Ishikawa (cell line): ENCODE results near the gene TNKS1BP1.

Source experiments
- CEBPB ChIP-seq: IDR thresholded peaks from 2 replicates; pipeline ENCODE4 v1.6.1; 2012
- CREB1 ChIP-seq: IDR thresholded peaks from 2 replicates; pipeline ENCODE4 v1.6.1; 2012; ENCODE audit warnings: low read depth
- EGR1 ChIP-seq: IDR thresholded peaks from 2 replicates; pipeline ENCODE4 v1.6.1; 2012
- EP300 ChIP-seq: IDR thresholded peaks from 2 replicates; pipeline ENCODE4 v1.6.1; 2012; ENCODE audit warnings: borderline replicate concordance
- FOXM1 ChIP-seq: IDR thresholded peaks from 2 replicates; pipeline ENCODE4 v1.6.1; 2012; ENCODE audit warnings: low read depth, borderline replicate concordance
- NFIC ChIP-seq: IDR thresholded peaks from 2 replicates; pipeline ENCODE4 v1.6.1; 2012
- RAD21 ChIP-seq: IDR thresholded peaks from 2 replicates; pipeline ENCODE4 v1.6.1; 2012; ENCODE audit warnings: low read depth
- TAF1 ChIP-seq: IDR thresholded peaks from 2 replicates; pipeline ENCODE4 v1.6.1; 2012; ENCODE audit warnings: low read depth, mild to moderate bottlenecking
- TCF12 ChIP-seq: IDR thresholded peaks from 2 replicates; pipeline ENCODE4 v1.6.1; 2012; ENCODE audit warnings: low read depth
- TEAD4 ChIP-seq: IDR thresholded peaks from 2 replicates; pipeline ENCODE4 v1.6.1; 2012
- YY1 ChIP-seq: IDR thresholded peaks from 2 replicates; pipeline ENCODE4 v1.6.1; 2012; ENCODE audit warnings: low read depth
- ZBTB7A ChIP-seq: IDR thresholded peaks from 2 replicates; pipeline ENCODE4 v1.6.1; 2012; ENCODE audit warnings: low read depth
- TF ChIP-seq, protein P1 (sequence below): IDR thresholded peaks from 2 replicates; pipeline ENCODE4 v1.6.1; 2012; ENCODE audit warnings: low read depth, mild to moderate bottlenecking
- TF ChIP-seq, protein P2 (sequence below): IDR thresholded peaks from 2 replicates; pipeline ENCODE4 v1.6.1; 2012
- TF ChIP-seq, protein P3 (sequence below): IDR thresholded peaks from 2 replicates; pipeline ENCODE4 v1.6.1; 2012

Gene TNKS1BP1

DNA sequence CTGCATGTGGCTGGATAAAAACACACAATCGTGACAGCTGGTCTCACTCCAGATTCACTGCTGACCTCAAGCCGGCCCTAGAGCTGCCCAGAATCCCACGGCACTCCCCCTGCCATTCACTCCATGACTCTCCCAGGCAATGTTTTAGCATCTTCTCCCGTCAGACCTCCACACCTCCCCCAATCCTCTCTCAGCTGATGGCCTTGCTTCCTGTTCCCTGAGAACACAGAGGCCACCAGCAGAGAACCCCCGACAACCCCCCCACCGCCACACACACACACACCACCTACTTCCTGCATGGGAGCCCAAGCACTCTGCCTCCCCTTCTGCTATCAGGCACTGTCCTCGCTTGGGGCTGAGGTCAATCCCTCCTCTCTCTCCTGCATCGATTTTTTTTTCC lies 9.3 kb downstream of the TNKS1BP1 start:
- no peak for TF ChIP-seq RAD21
- no peak for TF ChIP-seq EGR1
- no peak for TF ChIP-seq NFIC
- TF ChIP-seq, protein P1, sequence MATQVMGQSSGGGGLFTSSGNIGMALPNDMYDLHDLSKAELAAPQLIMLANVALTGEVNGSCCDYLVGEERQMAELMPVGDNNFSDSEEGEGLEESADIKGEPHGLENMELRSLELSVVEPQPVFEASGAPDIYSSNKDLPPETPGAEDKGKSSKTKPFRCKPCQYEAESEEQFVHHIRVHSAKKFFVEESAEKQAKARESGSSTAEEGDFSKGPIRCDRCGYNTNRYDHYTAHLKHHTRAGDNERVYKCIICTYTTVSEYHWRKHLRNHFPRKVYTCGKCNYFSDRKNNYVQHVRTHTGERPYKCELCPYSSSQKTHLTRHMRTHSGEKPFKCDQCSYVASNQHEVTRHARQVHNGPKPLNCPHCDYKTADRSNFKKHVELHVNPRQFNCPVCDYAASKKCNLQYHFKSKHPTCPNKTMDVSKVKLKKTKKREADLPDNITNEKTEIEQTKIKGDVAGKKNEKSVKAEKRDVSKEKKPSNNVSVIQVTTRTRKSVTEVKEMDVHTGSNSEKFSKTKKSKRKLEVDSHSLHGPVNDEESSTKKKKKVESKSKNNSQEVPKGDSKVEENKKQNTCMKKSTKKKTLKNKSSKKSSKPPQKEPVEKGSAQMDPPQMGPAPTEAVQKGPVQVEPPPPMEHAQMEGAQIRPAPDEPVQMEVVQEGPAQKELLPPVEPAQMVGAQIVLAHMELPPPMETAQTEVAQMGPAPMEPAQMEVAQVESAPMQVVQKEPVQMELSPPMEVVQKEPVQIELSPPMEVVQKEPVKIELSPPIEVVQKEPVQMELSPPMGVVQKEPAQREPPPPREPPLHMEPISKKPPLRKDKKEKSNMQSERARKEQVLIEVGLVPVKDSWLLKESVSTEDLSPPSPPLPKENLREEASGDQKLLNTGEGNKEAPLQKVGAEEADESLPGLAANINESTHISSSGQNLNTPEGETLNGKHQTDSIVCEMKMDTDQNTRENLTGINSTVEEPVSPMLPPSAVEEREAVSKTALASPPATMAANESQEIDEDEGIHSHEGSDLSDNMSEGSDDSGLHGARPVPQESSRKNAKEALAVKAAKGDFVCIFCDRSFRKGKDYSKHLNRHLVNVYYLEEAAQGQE = no peak
- TF ChIP-seq CEBPB = no peak
- TF ChIP-seq EP300 = no peak
- TF ChIP-seq, protein P2, sequence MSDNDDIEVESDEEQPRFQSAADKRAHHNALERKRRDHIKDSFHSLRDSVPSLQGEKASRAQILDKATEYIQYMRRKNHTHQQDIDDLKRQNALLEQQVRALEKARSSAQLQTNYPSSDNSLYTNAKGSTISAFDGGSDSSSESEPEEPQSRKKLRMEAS = no peak
- TF ChIP-seq CREB1 = no peak
- no peak for TF ChIP-seq FOXM1
- TF ChIP-seq TCF12 = no peak
- TF ChIP-seq, protein P3, sequence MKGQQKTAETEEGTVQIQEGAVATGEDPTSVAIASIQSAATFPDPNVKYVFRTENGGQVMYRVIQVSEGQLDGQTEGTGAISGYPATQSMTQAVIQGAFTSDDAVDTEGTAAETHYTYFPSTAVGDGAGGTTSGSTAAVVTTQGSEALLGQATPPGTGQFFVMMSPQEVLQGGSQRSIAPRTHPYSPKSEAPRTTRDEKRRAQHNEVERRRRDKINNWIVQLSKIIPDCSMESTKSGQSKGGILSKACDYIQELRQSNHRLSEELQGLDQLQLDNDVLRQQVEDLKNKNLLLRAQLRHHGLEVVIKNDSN = no peak
- no peak for TF ChIP-seq ZBTB7A
- no peak for TF ChIP-seq TEAD4
- TF ChIP-seq YY1 = no peak
- no peak for TF ChIP-seq TAF1

DNA sequence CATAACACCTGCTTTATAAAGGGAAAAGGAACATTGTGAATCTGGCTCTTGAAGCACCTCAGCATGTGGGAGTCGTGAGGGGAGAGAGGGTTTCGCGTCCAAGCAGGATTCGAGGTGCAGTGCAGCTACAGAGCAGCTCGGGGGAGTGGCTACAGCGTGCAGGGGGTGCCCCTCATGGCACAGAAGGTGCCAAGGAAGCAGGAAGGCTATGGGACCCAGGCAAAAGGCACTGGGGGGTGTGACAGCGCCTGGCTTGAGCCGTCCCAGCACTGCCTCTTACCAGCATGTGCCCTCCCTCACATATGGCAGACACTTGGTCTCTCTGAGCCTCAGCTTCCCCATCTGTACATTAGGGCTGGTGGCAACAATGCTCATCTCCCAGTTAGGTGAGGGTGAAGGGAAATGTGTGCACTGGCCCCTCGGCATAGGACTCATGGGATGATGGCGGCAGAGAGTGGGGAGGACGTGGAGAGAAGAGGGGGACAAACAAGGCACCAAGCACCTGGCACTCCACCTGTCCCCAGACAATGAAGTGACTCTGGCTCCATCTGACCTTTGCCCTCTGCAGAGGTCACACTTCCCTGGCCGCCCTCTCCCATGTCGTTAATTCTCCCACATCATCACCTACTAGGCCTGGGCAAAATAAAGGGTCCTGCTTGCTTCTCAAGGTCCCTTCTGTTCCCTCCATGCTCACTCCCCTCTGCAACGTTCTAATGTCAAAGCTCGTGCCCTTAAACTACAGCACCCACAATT lies 10.4 kb downstream of the TNKS1BP1 start:
- no peak for TF ChIP-seq FOXM1
- no peak for TF ChIP-seq YY1
- TF ChIP-seq, protein P2 = no peak
- no peak for TF ChIP-seq TEAD4
- TF ChIP-seq, protein P3 = no peak
- TF ChIP-seq, protein P1 = no peak
- TF ChIP-seq TCF12 = no peak
- TF ChIP-seq ZBTB7A = no peak
- TF ChIP-seq NFIC = no peak
- TF ChIP-seq CEBPB = no peak
- no peak for TF ChIP-seq TAF1
- no peak for TF ChIP-seq RAD21
- TF ChIP-seq EGR1 = no peak
- no peak for TF ChIP-seq CREB1
- no peak for TF ChIP-seq EP300

DNA sequence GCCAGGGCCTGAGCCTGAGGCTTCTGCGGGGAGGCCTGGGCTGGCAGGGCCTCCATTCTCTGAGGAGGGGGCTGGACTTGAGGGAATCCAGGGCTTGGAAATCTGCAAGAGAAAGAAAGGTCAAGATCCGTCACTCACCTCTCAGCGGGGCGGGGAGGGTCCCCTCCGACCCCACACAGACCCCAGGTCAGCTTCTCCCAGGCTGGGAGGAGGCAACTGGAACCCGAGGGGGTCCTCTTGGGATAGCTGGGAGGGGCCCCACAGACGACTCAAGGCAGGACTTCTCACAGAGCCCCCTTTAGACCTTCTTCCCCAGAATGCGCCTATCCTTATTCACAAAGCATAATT lies 11.0 kb downstream of the TNKS1BP1 start:
- TF ChIP-seq TCF12 = no peak

- no peak for TF ChIP-seq TAF1
- TF ChIP-seq EP300 = no peak
- no peak for TF ChIP-seq RAD21
- TF ChIP-seq TEAD4 = no peak
- no peak for TF ChIP-seq CREB1
- TF ChIP-seq FOXM1 = no peak
- no peak for TF ChIP-seq ZBTB7A
- TF ChIP-seq, protein P2 = no peak
- TF ChIP-seq CEBPB = no peak
- TF ChIP-seq, protein P1 = no peak
- no peak for TF ChIP-seq TCF12
- no peak for TF ChIP-seq YY1
- TF ChIP-seq, protein P3 = no peak
- no peak for TF ChIP-seq NFIC
- no peak for TF ChIP-seq EGR1
Measured at GRCh38 chr11:57313071-57313787, 11.5 kb downstream of the TNKS1BP1 start.
